Measurements from ENCODE around the gene TRPV4. TPM values are rescaled to one million over a fixed set of nuclear protein-coding genes. Genes with fewer than 3 reads are reported as not detected.

The TRPV4 gene
- total RNA-seq, 2 experiments from 2014 or later: 2.1 TPM; not detected in 1

DNA sequence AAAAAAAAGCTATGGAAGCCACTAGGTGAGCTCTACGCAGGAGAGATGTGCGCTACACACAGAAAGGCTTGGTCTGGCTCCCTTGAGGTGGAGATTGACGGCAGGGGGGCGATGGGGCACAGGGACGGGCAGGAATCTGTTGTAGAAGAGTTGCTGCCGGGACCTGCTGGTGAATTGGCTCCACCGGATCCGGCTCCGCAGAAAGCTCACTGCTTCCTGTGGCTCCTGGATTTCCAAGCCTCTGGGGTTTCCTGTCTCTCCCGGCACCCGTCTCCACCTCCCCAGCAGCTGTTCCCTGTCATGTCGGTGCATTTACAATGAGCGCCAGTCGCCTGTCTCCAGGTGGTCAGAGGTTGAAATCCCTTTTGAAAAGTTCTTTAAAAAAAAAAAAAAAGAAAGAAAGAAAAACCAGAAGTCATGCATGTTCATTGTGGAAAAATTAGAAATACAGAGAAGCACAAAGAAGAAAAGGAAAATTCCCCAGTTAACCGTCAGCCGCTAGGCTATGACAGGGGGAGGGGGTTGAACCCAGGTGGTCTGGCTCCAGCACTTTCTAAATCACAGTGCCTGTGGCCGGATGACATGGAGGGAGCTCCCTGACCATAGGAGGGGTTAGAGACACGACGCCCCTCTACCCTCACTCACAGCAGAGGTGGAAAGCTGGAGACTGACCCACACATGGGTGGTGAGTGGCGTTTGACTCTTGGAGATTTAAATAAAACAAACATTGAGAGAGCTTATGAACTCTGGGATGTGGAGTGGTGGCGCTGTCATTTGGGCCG, 98.8 kb downstream of the TRPV4 start:
- H3K27ac ChIP-seq (ENCODE audit: low read depth, low read length, poor library complexity, severe bottlenecking): no peak overlapping the region
- POLR2A ChIA-PET: interaction anchor here (0.6 kb wide), 2 partner anchors 161 to 253 kb away, joined by 3 to 5 read pairs; partner anchors contain the start of gene MMAB
- no peak overlapping the region for H3K4me3 ChIP-seq (ENCODE audit: low read depth, low read length, poor library complexity, severe bottlenecking)
- no peaks in the 10 kb centered on the region for H4K20me1 ChIP-seq (ENCODE audit: insufficient read depth, low read length)
- CTCF ChIA-PET (ENCODE audit: unreplicated experiment): no interaction called here
- DNase-seq (ENCODE audit: low spot score): no peak
- H2AFZ ChIP-seq (ENCODE audit: low read length): no peak overlapping the region
- intact Hi-C loops (cut with micrococcal nuclease; ENCODE audit: unreplicated experiment): no loop called here
- H3K9me2 ChIP-seq (ENCODE audit: insufficient read depth, low read length): no peaks in the 10 kb centered on the region
- no peaks in the 10 kb centered on the region for H3K79me2 ChIP-seq (ENCODE audit: insufficient read depth, low read depth, low read length)
- no TSS peak for BruUV-seq (replicated peaks)
- no peak for TF ChIP-seq EZH2phosphoT487 (IDR thresholded peaks at IDR 0.05; ENCODE audit: borderline replicate concordance, low read depth, low read length)
- TF ChIP-seq, protein P1, sequence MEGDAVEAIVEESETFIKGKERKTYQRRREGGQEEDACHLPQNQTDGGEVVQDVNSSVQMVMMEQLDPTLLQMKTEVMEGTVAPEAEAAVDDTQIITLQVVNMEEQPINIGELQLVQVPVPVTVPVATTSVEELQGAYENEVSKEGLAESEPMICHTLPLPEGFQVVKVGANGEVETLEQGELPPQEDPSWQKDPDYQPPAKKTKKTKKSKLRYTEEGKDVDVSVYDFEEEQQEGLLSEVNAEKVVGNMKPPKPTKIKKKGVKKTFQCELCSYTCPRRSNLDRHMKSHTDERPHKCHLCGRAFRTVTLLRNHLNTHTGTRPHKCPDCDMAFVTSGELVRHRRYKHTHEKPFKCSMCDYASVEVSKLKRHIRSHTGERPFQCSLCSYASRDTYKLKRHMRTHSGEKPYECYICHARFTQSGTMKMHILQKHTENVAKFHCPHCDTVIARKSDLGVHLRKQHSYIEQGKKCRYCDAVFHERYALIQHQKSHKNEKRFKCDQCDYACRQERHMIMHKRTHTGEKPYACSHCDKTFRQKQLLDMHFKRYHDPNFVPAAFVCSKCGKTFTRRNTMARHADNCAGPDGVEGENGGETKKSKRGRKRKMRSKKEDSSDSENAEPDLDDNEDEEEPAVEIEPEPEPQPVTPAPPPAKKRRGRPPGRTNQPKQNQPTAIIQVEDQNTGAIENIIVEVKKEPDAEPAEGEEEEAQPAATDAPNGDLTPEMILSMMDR (conservative IDR thresholded peaks at IDR 0.05; ENCODE audit: low read length): no peak
- H3K4me1 ChIP-seq (ENCODE audit: insufficient read depth, low read length, poor library complexity, severe bottlenecking): no peaks in the 10 kb centered on the region
- H3K9me3 ChIP-seq (ENCODE audit: low read length): no peaks in the 10 kb centered on the region
- no peak overlapping the region for H3K4me2 ChIP-seq (ENCODE audit: low read length)
- H3K36me3 ChIP-seq (ENCODE audit: insufficient read depth, low read length): no peaks in the 10 kb centered on the region

Small RNA genes lying within 50 kb of the gene (microRNA-seq; reads per million reads assigned to microRNA genes)
- gene MIR4497 (ENCODE audit: borderline replicate concordance): not detected

Small RNA genes lying within 50 kb of the gene (small RNA-seq; reads per million reads assigned to genes)
- not detected for gene MIR4497
- not detected for gene RN7SL441P

Other genes with a start within 250 kb of the TRPV4 start
- gene FAM222A, start 119.6 kb downstream of the TRPV4 start, total RNA-seq (2014; rRNA removed; shearing (Covaris generic)): 0.33 and 0.98 TPM in 2 replicates
- gene FAM222A, start 119.6 kb downstream of the TRPV4 start, total RNA-seq (2022): 1.8 and 2.4 TPM in 2 replicates
- 18.6 and 24.0 TPM in 2 replicates for gene GLTP, start 47.1 kb upstream of the TRPV4 start, total RNA-seq (2014; rRNA removed; shearing (Covaris generic))
- gene GLTP, start 47.1 kb upstream of the TRPV4 start, total RNA-seq (2022): 27.1 and 27.3 TPM in 2 replicates
- gene TCHP, start 66.9 kb upstream of the TRPV4 start, total RNA-seq (2014; rRNA removed; shearing (Covaris generic)): 13.3 and 15.0 TPM in 2 replicates
- 28.2 and 29.8 TPM in 2 replicates for gene TCHP, start 66.9 kb upstream of the TRPV4 start, total RNA-seq (2022)
- gene GIT2, start 163.0 kb upstream of the TRPV4 start, total RNA-seq (2014; rRNA removed; shearing (Covaris generic)): 57.1 and 60.6 TPM in 2 replicates
- gene GIT2, start 163.0 kb upstream of the TRPV4 start, total RNA-seq (2022): 123 and 124 TPM in 2 replicates
- gene ANKRD13A, start 166.0 kb upstream of the TRPV4 start, total RNA-seq (2014; rRNA removed; shearing (Covaris generic)): 135 and 140 TPM in 2 replicates
- 208 and 216 TPM in 2 replicates for gene ANKRD13A, start 166.0 kb upstream of the TRPV4 start, total RNA-seq (2022)
- 17.0 and 24.4 TPM in 2 replicates for gene C12orf76, start 215.1 kb upstream of the TRPV4 start, total RNA-seq (2014; rRNA removed; shearing (Covaris generic))
- gene C12orf76, start 215.1 kb upstream of the TRPV4 start, total RNA-seq (2022): 24.1 and 36.6 TPM in 2 replicates

Measured in OCI-LY7 (cell line).